ENCODE results near the gene TTC39B. TPM values are rescaled to one million over a fixed set of nuclear protein-coding genes. Genes with fewer than 3 reads are reported as not detected.

Gene TTC39B
- total RNA-seq, 1 donor from 2014 or later, result 4.1 TPM

- Mint-ChIP-seq H3K4me3 (no peak overlapping the region), H3K36me3 (no peaks in the 10 kb centered on the region), H3K4me1 (no peaks in the 10 kb centered on the region), H3K27ac (no peak overlapping the region), H3K27me3 (ENCODE audit: insufficient read depth, low read depth) (peaks cover 2% of the 10 kb centered on the region), H3K9me3 (peaks cover 3% of the 10 kb centered on the region)
- no peak overlapping the region for H3K27ac ChIP-seq
- no peak overlapping the region for H3K9ac ChIP-seq
- H3K9me3 ChIP-seq (ENCODE audit: low read depth), result no peaks in the 10 kb centered on the region
- no peaks in the 10 kb centered on the region for H3K4me1 ChIP-seq
- H3K4me3 ChIP-seq, result no peak overlapping the region
- no peaks in the 10 kb centered on the region for H3K79me2 ChIP-seq (ENCODE audit: low read depth)
- H4K20me1 ChIP-seq (ENCODE audit: low read depth), result no peaks in the 10 kb centered on the region
- DNase-seq (ENCODE audit: low spot score), result no peak
- no peaks in the 10 kb centered on the region for H3K27me3 ChIP-seq
- H2AFZ ChIP-seq (replicated peaks), result no peak overlapping the region
- H3K36me3 ChIP-seq, result no peaks in the 10 kb centered on the region
- TF ChIP-seq EZH2 (IDR thresholded peaks at IDR 0.05) (no peak), CTCF (IDR thresholded peaks at IDR 0.05) (no peak), EZH2phosphoT487 (IDR thresholded peaks at IDR 0.05) (no peak)
- no peaks in the 10 kb centered on the region for H3F3A ChIP-seq (ENCODE audit: low read depth)
- no peak overlapping the region for H3K4me2 ChIP-seq
Measured at GRCh38 chr9:15346837-15347236, 39.8 kb upstream of the TTC39B start.

GRCh38 chr9:15344191-15344590 lies 37.2 kb upstream of the TTC39B start:
- Mint-ChIP-seq H3K27me3 (ENCODE audit: insufficient read depth, low read depth) (peaks cover 3% of the 10 kb centered on the region), H3K4me3 (no peak overlapping the region), H3K9me3 (peaks cover 8% of the 10 kb centered on the region), H3K27ac (no peak overlapping the region), H3K4me1 (no peaks in the 10 kb centered on the region), H3K36me3 (no peaks in the 10 kb centered on the region)
- H3K27me3 ChIP-seq, result no peaks in the 10 kb centered on the region
- H3K4me3 ChIP-seq, result no peak overlapping the region
- no peaks in the 10 kb centered on the region for H3F3A ChIP-seq (ENCODE audit: low read depth)
- no peaks in the 10 kb centered on the region for H3K9me3 ChIP-seq (ENCODE audit: low read depth)
- TF ChIP-seq CTCF (IDR thresholded peaks at IDR 0.05) (no peak), EZH2phosphoT487 (IDR thresholded peaks at IDR 0.05) (no peak), EZH2 (IDR thresholded peaks at IDR 0.05) (no peak)
- no peak overlapping the region for H3K27ac ChIP-seq
- no peaks in the 10 kb centered on the region for H3K79me2 ChIP-seq (ENCODE audit: low read depth)
- DNase-seq (ENCODE audit: low spot score), result no peak
- no peak overlapping the region for H3K4me2 ChIP-seq
- H4K20me1 ChIP-seq (ENCODE audit: low read depth), result no peaks in the 10 kb centered on the region
- no peaks in the 10 kb centered on the region for H3K36me3 ChIP-seq
- H3K9ac ChIP-seq, result no peak overlapping the region
- H3K4me1 ChIP-seq, result no peaks in the 10 kb centered on the region
- H2AFZ ChIP-seq (replicated peaks), result no peak overlapping the region

- no peaks in the 10 kb centered on the region for H3K79me2 ChIP-seq (ENCODE audit: low read depth)
- TF ChIP-seq EZH2 (IDR thresholded peaks at IDR 0.05), result no peak
- no peak for TF ChIP-seq EZH2phosphoT487 (IDR thresholded peaks at IDR 0.05)
- no peak for TF ChIP-seq CTCF (IDR thresholded peaks at IDR 0.05)
- Mint-ChIP-seq H3K27me3 (ENCODE audit: insufficient read depth, low read depth) (peaks cover 2% of the 10 kb centered on the region), H3K36me3 (no peaks in the 10 kb centered on the region), H3K27ac (no peak overlapping the region), H3K4me1 (no peaks in the 10 kb centered on the region), H3K4me3 (no peak overlapping the region), H3K9me3 (no peaks in the 10 kb centered on the region)
- H3F3A ChIP-seq (ENCODE audit: low read depth), result no peaks in the 10 kb centered on the region
- H3K9ac ChIP-seq, result no peak overlapping the region
- no peak overlapping the region for H3K4me2 ChIP-seq
- no peaks in the 10 kb centered on the region for H3K9me3 ChIP-seq (ENCODE audit: low read depth)
- no peaks in the 10 kb centered on the region for H3K27me3 ChIP-seq
- no peaks in the 10 kb centered on the region for H3K4me1 ChIP-seq
- H3K27ac ChIP-seq, result no peak overlapping the region
- H2AFZ ChIP-seq (replicated peaks), result no peak overlapping the region
- H3K36me3 ChIP-seq, result no peaks in the 10 kb centered on the region
- no peak overlapping the region for H3K4me3 ChIP-seq
- no peak for DNase-seq (ENCODE audit: low spot score)
- H4K20me1 ChIP-seq (ENCODE audit: low read depth), result no peaks in the 10 kb centered on the region
Measured at GRCh38 chr9:15333376-15333881, 26.4 kb upstream of the TTC39B start.

Data from neural progenitor cell (in vitro differentiated cells).